NB4 (cell line): ENCODE measurements around the gene CHST11.

Experiments
- CTCF ChIP-seq: IDR thresholded peaks from one replicate; pipeline ENCODE4 v1.5.1; 2012; ENCODE audit warnings: low read depth, low read length
- POLR2A ChIP-seq: IDR thresholded peaks from 2 replicates; pipeline ENCODE4 v1.6.1; 2011; ENCODE audit warnings: mild to moderate bottlenecking; ENCODE audit not compliant: insufficient read length; ENCODE audit errors: extremely low read depth

- TF ChIP-seq CTCF (no peak), POLR2A (no peak)
These were observed 50.9 kb downstream of the CHST11 start for GRCh38 chr12:104507672-104508071.
